COLO668 (cell line): Measurements from ENCODE around the gene RPS3A.
"Not testable (repeated sequence)": the region's sequence is repeated elsewhere in the genome, so short reads cannot be mapped to it uniquely, and the experiment has no call there.

Source experiments
- DNase-seq: peaks from one replicate; lab custom pipeline; 2025; ENCODE audit not compliant: unreplicated experiment; lab: John Stamatoyannopoulos, UW

Gene RPS3A

GRCh38 chr4:151099229-151099975 is at the start of gene RPS3A:
Gene RPS3A (plus strand): TSS chr4:151099628. CDS start chr4:151099653, 25 bp downstream.
- peak; percentile 96 for DNase-seq

- DNase-seq: no peak
Observed at GRCh38 chr4:151052785-151053184, 46.6 kb upstream of the RPS3A start.

- DNase-seq: no peak
Observed at GRCh38 chr4:151055539-151055938, 43.9 kb upstream of the RPS3A start.

- not testable (repeated sequence) for DNase-seq
Observed at GRCh38 chr4:151063143-151063542, 36.3 kb upstream of the RPS3A start.

GRCh38 chr4:151067316-151067970 is 32.0 kb upstream of the RPS3A start:
- no peak for DNase-seq

- DNase-seq: no peak
Observed at GRCh38 chr4:151074416-151074916, 25.0 kb upstream of the RPS3A start.

GRCh38 chr4:151077978-151078377 is 21.4 kb upstream of the RPS3A start:
- not testable (repeated sequence) for DNase-seq

GRCh38 chr4:151087467-151087866 is 12.0 kb upstream of the RPS3A start:
- DNase-seq: no peak

- no peak for DNase-seq
Observed at GRCh38 chr4:151091047-151091446, 8.4 kb upstream of the RPS3A start.

GRCh38 chr4:151092488-151092887 is 6.9 kb upstream of the RPS3A start:
- DNase-seq: no peak

- no peak for DNase-seq
Observed at GRCh38 chr4:151093203-151093602, 6.2 kb upstream of the RPS3A start.

- no peak for DNase-seq
Observed at GRCh38 chr4:151094290-151094751, 5.1 kb upstream of the RPS3A start.

GRCh38 chr4:151095142-151095541 is 4.3 kb upstream of the RPS3A start:
- no peak for DNase-seq

GRCh38 chr4:151097759-151098158 is 1.7 kb upstream of the RPS3A start:
- DNase-seq: no peak

- DNase-seq: no peak
Observed at GRCh38 chr4:151098979-151099228, 524 bp upstream of the RPS3A start.

- DNase-seq: no peak
Observed at GRCh38 chr4:151099976-151100417, 569 bp downstream of the RPS3A start.

GRCh38 chr4:151100531-151100930 is 1.1 kb downstream of the RPS3A start:
- no peak for DNase-seq

- no peak for DNase-seq
Observed at GRCh38 chr4:151103758-151104157, 4.3 kb downstream of the RPS3A start.

- DNase-seq: no peak
Observed at GRCh38 chr4:151104621-151105020, 5.2 kb downstream of the RPS3A start.

GRCh38 chr4:151105454-151106032 is 6.1 kb downstream of the RPS3A start:
- DNase-seq: no peak

- no peak for DNase-seq
Observed at GRCh38 chr4:151107063-151107462, 7.6 kb downstream of the RPS3A start.

- DNase-seq: no peak
Observed at GRCh38 chr4:151110236-151110635, 10.8 kb downstream of the RPS3A start.
